AG04449 (cell line): ENCODE measurements around the gene DTNA.

Experiments
- CTCF ChIA-PET: fragments of 350-600 bp; formaldehyde crosslinking; extraction: SDS; loops from one replicate; lab custom pipeline; 2021; ENCODE audit warnings: antibody characterized with exemption; lab: Yijun Ruan, JAX
- POLR2A ChIA-PET: fragments of 400-600, 350-600 bp; formaldehyde crosslinking; extraction: SDS; loops from one replicate; lab custom pipeline; 2020; ENCODE audit warnings: antibody characterized with exemption, inconsistent platforms; lab: Yijun Ruan, JAX
- DNase-seq: peaks from one replicate; pipeline ENCODE4 v3.0.0-alpha.2; 2010; ENCODE audit warnings: low read depth, low spot score
- H3K4me3 ChIP-seq: 2 replicates; pipeline ENCODE4 v1.5.1; 2011; ENCODE audit warnings: low read depth, mild to moderate bottlenecking, control low read depth, low read length
- CTCF ChIP-seq: IDR thresholded peaks from one replicate; pipeline ENCODE4 v1.5.1; 2011; ENCODE audit warnings: mild to moderate bottlenecking, moderate library complexity, low read length, control low read depth, inconsistent platforms; ENCODE audit not compliant: insufficient read depth; ENCODE audit errors: missing control alignments

The DTNA gene

GRCh38 chr18:34871435-34871834, 161.3 kb downstream of the DTNA start:
- DNase-seq, result no peak
- CTCF ChIA-PET, result no interaction called here
- H3K4me3 ChIP-seq, result no peak overlapping the region
- no peak for TF ChIP-seq CTCF
- POLR2A ChIA-PET, result no interaction called here

GRCh38 chr18:34872066-34872465, 162.0 kb downstream of the DTNA start:
- POLR2A ChIA-PET, result no interaction called here
- no peak overlapping the region for H3K4me3 ChIP-seq
- no peak for DNase-seq
- TF ChIP-seq CTCF, result no peak
- CTCF ChIA-PET, result no interaction called here

- ChIA-PET CTCF (no interaction called here), POLR2A (no interaction called here)
- no peak for TF ChIP-seq CTCF
- H3K4me3 ChIP-seq, result no peak overlapping the region
- no peak for DNase-seq
Observed at GRCh38 chr18:34873986-34874580, 164.0 kb downstream of the DTNA start.

- no peak overlapping the region for H3K4me3 ChIP-seq
- POLR2A ChIA-PET, result no interaction called here
- TF ChIP-seq CTCF, result no peak
- DNase-seq, result no peak
- CTCF ChIA-PET, result no interaction called here
Observed at GRCh38 chr18:34875150-34875549, 165.1 kb downstream of the DTNA start.

GRCh38 chr18:34880403-34880802, 170.3 kb downstream of the DTNA start:
- no peak overlapping the region for H3K4me3 ChIP-seq
- TF ChIP-seq CTCF, result no peak
- DNase-seq, result no peak
- POLR2A ChIA-PET, result no interaction called here
- CTCF ChIA-PET, result interaction anchor here (1.1 to 1.8 kb wide), 4 partner anchors 14 to 475 kb away, joined by 4 to 7 read pairs (median 4); no protein-coding TSS in a partner anchor

- no peak overlapping the region for H3K4me3 ChIP-seq
- no peak for TF ChIP-seq CTCF
- CTCF ChIA-PET, result interaction anchor here (0.7 to 1.8 kb wide), 6 partner anchors 13 to 474 kb away, joined by 3 to 7 read pairs (median 4); no protein-coding TSS in a partner anchor
- no peak for DNase-seq
- POLR2A ChIA-PET, result no interaction called here
Observed at GRCh38 chr18:34880882-34881834, 171.1 kb downstream of the DTNA start.
